HG02678 (cell line): ENCODE measurements around the gene LETM1.

Source experiments
- ATAC-seq: cut with Tn5 transposase; IDR thresholded peaks from one replicate; pipeline ENCODE4 v1.9.1; 2021; ENCODE audit warnings: mild to moderate bottlenecking, moderate library complexity; ENCODE audit not compliant: unreplicated experiment

The LETM1 gene

GRCh38 chr4:1783015-1783414 lies 72.9 kb downstream of the LETM1 start:
- ATAC-seq = no peak

GRCh38 chr4:1780435-1780834 lies 75.5 kb downstream of the LETM1 start:
- ATAC-seq = no peak

GRCh38 chr4:1779588-1780382 lies 76.2 kb downstream of the LETM1 start:
- no peak for ATAC-seq

- ATAC-seq = no peak
Observed at GRCh38 chr4:1778642-1779392, 77.1 kb downstream of the LETM1 start.

GRCh38 chr4:1777822-1778641 lies 77.9 kb downstream of the LETM1 start:
- ATAC-seq = no peak

- ATAC-seq = no peak
Observed at GRCh38 chr4:1776521-1777161, 79.3 kb downstream of the LETM1 start.

GRCh38 chr4:1775731-1776500 lies 80.0 kb downstream of the LETM1 start:
- no peak for ATAC-seq

- ATAC-seq = no peak
Observed at GRCh38 chr4:1773754-1774153, 82.2 kb downstream of the LETM1 start.

- no peak for ATAC-seq
Observed at GRCh38 chr4:1772853-1773538, 83.0 kb downstream of the LETM1 start.

GRCh38 chr4:1771555-1772305 lies 84.2 kb downstream of the LETM1 start:
- ATAC-seq = no peak

- ATAC-seq = no peak
Observed at GRCh38 chr4:1770791-1771231, 85.1 kb downstream of the LETM1 start.

GRCh38 chr4:1770245-1770644 lies 85.7 kb downstream of the LETM1 start:
- no peak for ATAC-seq

- ATAC-seq = no peak
Observed at GRCh38 chr4:1769692-1770091, 86.3 kb downstream of the LETM1 start.

- ATAC-seq = no peak
Observed at GRCh38 chr4:1768367-1769034, 87.5 kb downstream of the LETM1 start.

- ATAC-seq = no peak
Observed at GRCh38 chr4:1767770-1768366, 88.1 kb downstream of the LETM1 start.

- no peak for ATAC-seq
Observed at GRCh38 chr4:1767061-1767769, 88.7 kb downstream of the LETM1 start.
